Trophoblast cell (in vitro differentiated cells and primary cell): ENCODE results near the gene SPIRE1.
A peak's percentile ranks its signal among the peaks of the same experiment; 100 is the strongest.

Experiments
- DNase-seq, 2 donors: peaks; one replicate each; pipeline ENCODE4 v3.0.0-alpha.2; 2016
- H2AFZ ChIP-seq: 2 replicates; pipeline ENCODE4 v1.6.1; 2013; ENCODE audit warnings: low read length, moderate library complexity, mild to moderate bottlenecking; ENCODE audit not compliant: insufficient read depth, poor library complexity
- H2AK5ac ChIP-seq: 2 replicates; pipeline ENCODE4 v1.6.1; 2013; ENCODE audit warnings: mild to moderate bottlenecking, low read length
- H2BK120ac ChIP-seq: 2 replicates; pipeline ENCODE4 v1.6.1; 2013; ENCODE audit warnings: low read length, mild to moderate bottlenecking, moderate library complexity; ENCODE audit not compliant: insufficient read depth, poor library complexity
- H2BK12ac ChIP-seq: 2 replicates; pipeline ENCODE4 v1.6.1; 2013; ENCODE audit warnings: mild to moderate bottlenecking, low read length, moderate library complexity
- H2BK5ac ChIP-seq: 2 replicates; pipeline ENCODE4 v1.6.1; 2013; ENCODE audit warnings: low read length, low read depth, moderate library complexity, mild to moderate bottlenecking; ENCODE audit not compliant: poor library complexity
- H3K14ac ChIP-seq: 2 replicates; pipeline ENCODE4 v1.6.1; 2013; ENCODE audit warnings: mild to moderate bottlenecking, low read length
- H3K18ac ChIP-seq: 2 replicates; pipeline ENCODE4 v1.6.1; 2013; ENCODE audit warnings: mild to moderate bottlenecking, low read length
- H3K23ac ChIP-seq: 2 replicates; pipeline ENCODE4 v1.6.1; 2013; ENCODE audit warnings: low read length
- H3K27ac ChIP-seq: 2 replicates; pipeline ENCODE4 v1.5.1; 2013; ENCODE audit warnings: low read depth, mild to moderate bottlenecking, inconsistent platforms, low read length, moderate library complexity
- H3K27me3 ChIP-seq: 2 replicates; pipeline ENCODE4 v1.6.1; 2013; ENCODE audit warnings: inconsistent platforms, mild to moderate bottlenecking, low read length, moderate library complexity; ENCODE audit not compliant: insufficient read depth
- H3K36me3 ChIP-seq, 2 experiments: 1 replicate in 1 of 2; 2 replicates in 1 of 2; pipeline ENCODE4 v1.6.1; 2013; ENCODE audit warnings: low read length in 2 of 2, mild to moderate bottlenecking in 2 of 2, moderate library complexity in 1 of 2; ENCODE audit not compliant: insufficient read depth in 2 of 2, control insufficient read depth in 1 of 2
- H3K4ac ChIP-seq: 2 replicates; pipeline ENCODE4 v1.6.1; 2013; ENCODE audit warnings: low read depth, mild to moderate bottlenecking, low read length, moderate library complexity
- H3K4me1 ChIP-seq, 2 experiments: 1 replicate in 1 of 2; 2 replicates in 1 of 2; pipeline ENCODE4 v1.6.1; 2013; ENCODE audit warnings: low read length in 2 of 2, mild to moderate bottlenecking in 2 of 2, moderate library complexity in 1 of 2; ENCODE audit not compliant: insufficient read depth in 2 of 2, control insufficient read depth in 1 of 2
- H3K4me2 ChIP-seq: 2 replicates; pipeline ENCODE4 v1.6.1; 2013; ENCODE audit warnings: inconsistent platforms, mild to moderate bottlenecking, low read length, moderate library complexity
- H3K4me3 ChIP-seq: 2 replicates; pipeline ENCODE4 v1.5.1; 2013; ENCODE audit warnings: mild to moderate bottlenecking, low read depth, low read length, inconsistent platforms
- H3K79me1 ChIP-seq: one replicate; pipeline ENCODE4 v1.6.1; 2013; ENCODE audit warnings: low read length
- H3K79me2 ChIP-seq: 2 replicates; pipeline ENCODE4 v1.6.1; 2013; ENCODE audit warnings: low read length, mild to moderate bottlenecking; ENCODE audit not compliant: control insufficient read depth, insufficient read depth, poor library complexity
- H3K9ac ChIP-seq: 2 replicates; pipeline ENCODE4 v1.6.1; 2013; ENCODE audit warnings: mild to moderate bottlenecking, low read length
- H3K9me3 ChIP-seq: 2 replicates; pipeline ENCODE4 v1.6.1; 2013; ENCODE audit warnings: low read depth, mild to moderate bottlenecking, control low read depth, inconsistent platforms, low read length; ENCODE audit not compliant: insufficient read depth
- H4K12ac ChIP-seq: 2 replicates; pipeline ENCODE4 v1.6.1; 2013; ENCODE audit warnings: low read depth, mild to moderate bottlenecking, low read length, moderate library complexity
- H4K8ac ChIP-seq: 2 replicates; pipeline ENCODE4 v1.6.1; 2013; ENCODE audit warnings: low read depth, mild to moderate bottlenecking, low read length, moderate library complexity
- H4K91ac ChIP-seq: one replicate; pipeline ENCODE4 v1.6.1; 2013; ENCODE audit warnings: low read depth, mild to moderate bottlenecking, low read length, moderate library complexity
- WGBS: extraction: QIAGEN DNeasy Blood & Tissue Kit; methylation state at CpG from one replicate; pipeline ENCODE4 v1.1.7; 2013; ENCODE audit warnings: missing lambda C conversion rate; ENCODE audit not compliant: insufficient read length, insufficient coverage; ENCODE audit errors: extremely low coverage; 5-methylcytosine and 5-hydroxymethylcytosine counted together

Gene SPIRE1

DNA sequence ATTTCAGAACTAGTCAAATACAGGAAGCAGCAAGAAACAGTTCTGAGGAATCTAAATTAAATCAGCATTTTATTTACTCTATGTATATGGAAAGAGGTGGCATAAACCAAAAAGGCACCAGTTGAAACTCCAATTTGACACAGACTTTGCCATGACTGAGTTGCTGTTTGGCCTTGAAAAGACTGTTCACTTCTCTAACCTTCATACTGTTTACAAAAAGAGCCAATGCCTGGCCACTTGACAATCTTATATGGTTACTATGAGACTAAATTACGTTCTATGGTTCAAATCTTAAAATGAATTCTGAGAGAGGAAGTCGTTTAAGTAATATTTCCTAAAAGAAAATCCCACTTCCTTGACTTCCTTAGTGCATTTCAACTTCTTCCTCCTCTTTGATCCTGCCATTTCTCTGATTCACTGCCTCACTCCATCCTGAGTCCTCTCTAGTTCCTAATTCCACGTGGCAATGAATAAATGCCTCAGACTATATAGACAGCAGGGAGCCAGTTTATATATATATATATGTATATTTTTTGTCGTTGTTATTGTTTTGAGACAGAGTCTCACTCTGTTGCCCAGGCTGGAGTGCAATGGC, 31.4 kb upstream of the SPIRE1 start:
- Histone ChIP-seq H2BK5ac (no peak overlapping the region), H4K12ac (no peak overlapping the region), H3K9me3 (no peaks in the 10 kb centered on the region), H3K4ac (no peak overlapping the region), H3K4me3 (no peak overlapping the region), H2AFZ (no peak overlapping the region), H3K9ac (no peak overlapping the region), H4K91ac (no peak overlapping the region), H3K4me1 (no peaks in the 10 kb centered on the region), H2BK120ac (no peak overlapping the region), H3K4me2 (no peak overlapping the region), H3K79me1 (no peaks in the 10 kb centered on the region), H3K18ac (no peak overlapping the region), H2AK5ac (no peak overlapping the region), H3K27ac (no peak overlapping the region), H3K14ac (no peak overlapping the region), H4K8ac (no peak overlapping the region), H3K23ac (no peak overlapping the region), H3K36me3 (peaks cover 1 to 7% of the 10 kb centered on the region in 2 experiments), H2BK12ac (no peak overlapping the region), H3K79me2 (no peaks in the 10 kb centered on the region), H3K27me3 (no peaks in the 10 kb centered on the region)
- WGBS: no CpG with 5 or more reads among the region's 4 CpGs
- no peak for DNase-seq

- DNase-seq: peak in 1 of 2 donors; percentile 2
- H4K8ac ChIP-seq: no peak overlapping the region
- no peak overlapping the region for H3K23ac ChIP-seq
- no peak overlapping the region for H3K4me2 ChIP-seq
- no peaks in the 10 kb centered on the region for H3K27me3 ChIP-seq
- H3K4ac ChIP-seq: no peak overlapping the region
- H3K18ac ChIP-seq: no peak overlapping the region
- no peak overlapping the region for H3K4me3 ChIP-seq
- no peaks in the 10 kb centered on the region for H3K79me1 ChIP-seq
- H3K79me2 ChIP-seq: no peaks in the 10 kb centered on the region
- H2BK120ac ChIP-seq: no peak overlapping the region
- H2AK5ac ChIP-seq: no peak overlapping the region
- H2BK5ac ChIP-seq: no peak overlapping the region
- peaks cover 7 to 8% of the 10 kb centered on the region in 2 experiments for H3K36me3 ChIP-seq
- no CpG with 5 or more reads among the region's 3 CpGs for WGBS
- no peak overlapping the region for H4K12ac ChIP-seq
- H2BK12ac ChIP-seq: no peak overlapping the region
- no peak overlapping the region for H2AFZ ChIP-seq
- H3K14ac ChIP-seq: no peak overlapping the region
- no peak overlapping the region for H3K27ac ChIP-seq
- no peaks in the 10 kb centered on the region for H3K9me3 ChIP-seq
- no peaks in the 10 kb centered on the region for H3K4me1 ChIP-seq
- H3K9ac ChIP-seq: no peak overlapping the region
- no peak overlapping the region for H4K91ac ChIP-seq
Observed at GRCh38 chr18:12686100-12686499, 28.2 kb upstream of the SPIRE1 start.

GRCh38 chr18:12679183-12679786, 21.4 kb upstream of the SPIRE1 start:
- no peak overlapping the region for H3K27ac ChIP-seq
- WGBS: no CpG with 5 or more reads among the region's 8 CpGs

DNA sequence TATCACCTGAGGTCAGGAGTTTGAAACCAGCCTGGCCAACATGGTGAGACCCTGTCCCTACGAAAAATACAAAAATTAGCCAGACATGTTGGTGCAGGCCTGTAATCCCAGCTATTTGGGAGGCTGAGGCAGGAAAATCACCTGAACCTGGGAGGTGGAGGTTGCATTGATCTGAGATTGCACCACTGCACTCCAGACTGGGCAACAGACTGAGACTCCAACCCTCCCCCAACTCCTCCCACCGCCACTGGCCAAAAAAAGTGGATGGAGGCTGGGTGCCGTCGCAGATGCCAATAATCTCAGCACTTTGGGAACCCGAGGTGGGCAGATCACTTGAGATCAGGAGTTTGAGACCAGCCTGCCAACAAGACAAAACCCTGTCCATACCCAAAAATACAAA, 10.1 kb upstream of the SPIRE1 start:
- H3K23ac ChIP-seq: no peak overlapping the region
- no peaks in the 10 kb centered on the region for H3K9me3 ChIP-seq
- H2BK120ac ChIP-seq: no peak overlapping the region
- DNase-seq: no peak
- no peak overlapping the region for H4K8ac ChIP-seq
- H3K79me1 ChIP-seq: no peaks in the 10 kb centered on the region
- H3K36me3 ChIP-seq: peaks cover 0 to 2% of the 10 kb centered on the region in 2 experiments
- no peak overlapping the region for H3K4ac ChIP-seq
- no peak overlapping the region for H3K27ac ChIP-seq
- no peaks in the 10 kb centered on the region for H3K27me3 ChIP-seq
- H3K9ac ChIP-seq: no peak overlapping the region
- H3K4me2 ChIP-seq: no peak overlapping the region
- H3K14ac ChIP-seq: no peak overlapping the region
- no peak overlapping the region for H4K12ac ChIP-seq
- no CpG with 5 or more reads among the region's 5 CpGs for WGBS
- H3K79me2 ChIP-seq: no peaks in the 10 kb centered on the region
- no peak overlapping the region for H2AFZ ChIP-seq
- H2BK12ac ChIP-seq: no peak overlapping the region
- no peak overlapping the region for H2BK5ac ChIP-seq
- no peak overlapping the region for H3K4me3 ChIP-seq
- no peak overlapping the region for H3K18ac ChIP-seq
- no peak overlapping the region for H4K91ac ChIP-seq
- no peaks in the 10 kb centered on the region for H3K4me1 ChIP-seq
- H2AK5ac ChIP-seq: no peak overlapping the region

More at GRCh38 chr18:12679183-12679786, 21.4 kb upstream of the SPIRE1 start:
- H3K9ac ChIP-seq: no peak overlapping the region
- no peaks in the 10 kb centered on the region for H3K9me3 ChIP-seq
- peaks cover 17 to 18% of the 10 kb centered on the region in 2 experiments for H3K36me3 ChIP-seq
- H4K12ac ChIP-seq: no peak overlapping the region
- no peak overlapping the region for H3K14ac ChIP-seq
- DNase-seq: no peak
- H3K23ac ChIP-seq: no peak overlapping the region
- H3K79me1 ChIP-seq: no peaks in the 10 kb centered on the region
- no peak overlapping the region for H2BK12ac ChIP-seq
- H3K27me3 ChIP-seq: no peaks in the 10 kb centered on the region
- no peak overlapping the region for H3K4me2 ChIP-seq
- no peak overlapping the region for H2BK5ac ChIP-seq
- no peaks in the 10 kb centered on the region for H3K4me1 ChIP-seq
- H3K79me2 ChIP-seq: no peaks in the 10 kb centered on the region
- H3K4me3 ChIP-seq: no peak overlapping the region
- H2AK5ac ChIP-seq: no peak overlapping the region
- H2BK120ac ChIP-seq: no peak overlapping the region
- no peak overlapping the region for H3K18ac ChIP-seq
- H4K8ac ChIP-seq: peak overlapping the region; percentile 29
- H2AFZ ChIP-seq: no peak overlapping the region
- H4K91ac ChIP-seq: no peak overlapping the region
- H3K4ac ChIP-seq: no peak overlapping the region
